ENCODE data around the gene TIGAR. TPM values are rescaled to one million over a fixed set of nuclear protein-coding genes. Genes with fewer than 3 reads are reported as not detected.

TIGAR gene
- total and polyA plus RNA-seq, 2 of the 8 experiments (the other 6 are each of a cell fraction or from before 2014, with no cell fraction given), result 3.8 to 26.4 TPM

GRCh38 chr12:4301932-4302501 is 19.0 kb upstream of the TIGAR start:
- WGBS, 2 experiments (ENCODE audit: extremely low coverage in 1 of 2, insufficient coverage in 1 of 2, insufficient read length in 1 of 2, insufficient replicate concordance in 2 of 2, low coverage in 1 of 2, low lambda C conversion rate in 2 of 2, missing lambda C conversion rate in 1 of 2), result 92% methylated on average over 11 of the region's 11 CpGs; no CpG with 5 or more reads in 1 of the 2 experiments
- Histone ChIP-seq H4K91ac (replicated peaks; ENCODE audit: insufficient read length, low read length) (no peak overlapping the region), H3K23me2 (ENCODE audit: low read depth, low read length) (no peaks in the 10 kb centered on the region), H3K23ac (ENCODE audit: insufficient read length) (no peak overlapping the region), H2AK5ac (ENCODE audit: low read depth, low read length) (no peak overlapping the region), H3K4me1 (replicated peaks in 1 of 4; ENCODE audit: control insufficient read depth in 3 of 4, insufficient read depth in 4 of 4, low read length in 3 of 4) (peaks cover 0 to 6% (median 1%) of the 10 kb centered on the region in 4 experiments; a peak in 4 of 7 replicates), H2BK5ac (ENCODE audit: low read depth, low read length) (no peak overlapping the region), H3K27ac (ENCODE audit: low read depth, low read length) (no peak overlapping the region), H3K79me2 (ENCODE audit: control insufficient read depth in 1 of 2, insufficient read depth in 2 of 2, low read length in 2 of 2) (peaks cover 0 to 8% of the 10 kb centered on the region in 2 experiments; a peak in 3 of 4 replicates), H3K27me3 (replicated peaks in 1 of 4; ENCODE audit: control insufficient read depth in 3 of 4, extremely low read depth in 1 of 4, insufficient read depth in 3 of 4, low read length in 3 of 4) (no peaks in the 10 kb centered on the region), H3K56ac (replicated peaks; ENCODE audit: insufficient read length, low read depth, low read length) (no peak overlapping the region), H2BK15ac (ENCODE audit: low read length) (no peak overlapping the region), H3K36me3 (ENCODE audit: control insufficient read depth in 2 of 4, insufficient read depth in 4 of 4, low read length in 3 of 4) (peaks cover 27 to 87% (median 59%) of the 10 kb centered on the region in 4 experiments), H3K9me3 (ENCODE audit: insufficient read depth in 2 of 2, low read depth in 1 of 2, low read length in 1 of 2) (no peaks in the 10 kb centered on the region), H2AFZ (ENCODE audit: low read length) (no peak overlapping the region), H2BK12ac (ENCODE audit: low read depth, low read length) (no peak overlapping the region), H3K18ac (ENCODE audit: extremely low read depth, low read length) (no peak overlapping the region), H4K20me1 (replicated peaks in 1 of 2; ENCODE audit: control insufficient read depth in 1 of 2, insufficient read depth in 2 of 2, low read length in 2 of 2) (peaks cover 7 to 20% of the 10 kb centered on the region in 2 experiments), H3K4me2 (ENCODE audit: insufficient read depth in 1 of 2, low read depth in 2 of 2, low read length in 2 of 2) (no peak overlapping the region), H3K4ac (replicated peaks; ENCODE audit: insufficient read length, low read depth, low read length) (no peak overlapping the region), H3K79me1 (ENCODE audit: low read depth, low read length) (peaks cover 3% of the 10 kb centered on the region; the same call in 1 of the 2 replicates), H3K9ac (replicated peaks in 1 of 4; ENCODE audit: extremely low read depth in 1 of 4, low read depth in 3 of 4, low read length in 3 of 4) (no peak overlapping the region), H4K8ac (ENCODE audit: extremely low read depth, insufficient read depth, low read length) (no peak overlapping the region), H4K5ac (ENCODE audit: insufficient read length, low read depth, low read length) (no peak overlapping the region), H2BK120ac (replicated peaks; ENCODE audit: low read depth, low read length) (no peak overlapping the region), H3K14ac (ENCODE audit: insufficient read length) (no peak overlapping the region), H3K4me3 (ENCODE audit: extremely low read depth in 1 of 4, insufficient read depth in 2 of 4, low read depth in 3 of 4, low read length in 4 of 4) (no peak overlapping the region), H2BK20ac (ENCODE audit: low read length) (no peak overlapping the region)
- CTCF ChIA-PET (ENCODE audit: partially characterized antibody), result interaction anchor here (1.5 kb wide), 1 partner anchor 19 kb away, joined by 3 read pairs; no protein-coding TSS in a partner anchor
- POLR2A ChIA-PET (ENCODE audit: partially characterized antibody), result interaction anchor here (1.0 to 25.4 kb wide), 3 partner anchors 13 to 262 kb away, joined by 3 to 531 read pairs (median 3); partner anchors contain the start of gene CCND2
- DNase-seq (ENCODE audit: low read depth in 1 of 2, low spot score in 2 of 2) (no peak), FAIRE-seq (no peak)
- TF ChIP-seq ATF2 (IDR thresholded peaks at IDR 0.05; ENCODE audit: low read length) (no peak), BRCA1 (IDR thresholded peaks at IDR 0.05; ENCODE audit: low read depth, low read length) (no peak), BACH1 (IDR thresholded peaks at IDR 0.05; ENCODE audit: low read length) (no peak), SIX5 (IDR thresholded peaks at IDR 0.05; ENCODE audit: low read depth, low read length) (no peak), CBX8 (IDR thresholded peaks at IDR 0.05; ENCODE audit: borderline replicate concordance, low read depth, low read length) (no peak), CREB1 (IDR thresholded peaks at IDR 0.05) (no peak), GTF2F1 (IDR thresholded peaks at IDR 0.05; ENCODE audit: borderline replicate concordance, low read depth, low read length) (no peak), CHD1 (IDR thresholded peaks at IDR 0.05; ENCODE audit: low read depth, low read length) (no peak), SIRT6 (IDR thresholded peaks at IDR 0.05; ENCODE audit: low read length) (no peak), CTBP2 (IDR thresholded peaks at IDR 0.05; ENCODE audit: borderline replicate concordance, insufficient read depth, insufficient read length, low read length) (no peak), SUZ12 (IDR thresholded peaks at IDR 0.05; ENCODE audit: low read length) (no peak)
